SK-N-SH treated with all-trans-retinoic acid at 6 μM for 48 hours (cell line): ENCODE results near the gene AVEN.

Experiments used
- RARB ChIP-seq: fragments of 250-450 bp; sonication (Bioruptor Pico); IDR thresholded peaks from 2 replicates; pipeline ENCODE4 v1.8.0; 2021; ENCODE audit warnings: mild to moderate bottlenecking, moderate library complexity
- ZFP30 ChIP-seq: fragments of 450-650 bp; formaldehyde crosslinking; IDR thresholded peaks from 2 replicates; pipeline ENCODE4 v1.5.0; 2022; ENCODE audit warnings: mild to moderate bottlenecking, moderate library complexity

GRCh38 chr15:33968821-33969220, 70.2 kb downstream of the AVEN start:
- no peak for TF ChIP-seq ZFP30
- TF ChIP-seq RARB: no peak
